Right lobe of liver (tissue), 6 donors: ENCODE data around the gene MTHFS. TPM values are rescaled to one million over a fixed set of nuclear protein-coding genes. Genes with fewer than 3 reads are reported as not detected.

Experiments
- ATAC-seq, 4 donors: fragments of 200-7000 bp; cut with Tn5 transposase; one replicate each; pipeline ENCODE4 v1.9.1; 2020; ENCODE audit warnings: mild to moderate bottlenecking in 4 of 4, moderate library complexity in 4 of 4
- DNase-seq, 3 donors: peaks; one replicate each; pipeline ENCODE4 v3.0.0-alpha.2; 2020
- H3K27ac ChIP-seq, 3 donors: fragments of 200-600 bp; one replicate each; pipeline ENCODE4 v1.8.0; 2022
- H3K27me3 ChIP-seq, 2 donors: fragments of 200-600 bp; one replicate each; pipeline ENCODE4 v1.8.0; 2022
- H3K36me3 ChIP-seq, 4 donors: fragments of 200-600 bp; sonication (generic) in 1 of 4; one replicate each; pipeline versions ENCODE4 v1.5.1 to v1.8.0; 2017 to 2022; ENCODE audit warnings: control low read depth in 1 of 4
- H3K4me1 ChIP-seq, 4 donors: fragments of 200-600 bp; sonication (generic) in 1 of 4; one replicate each; pipeline versions ENCODE4 v1.5.1 to v1.8.0; 2017 to 2022; ENCODE audit warnings: control low read depth in 1 of 4
- H3K4me3 ChIP-seq, 3 donors: fragments of 200-600 bp; one replicate each; pipeline ENCODE4 v1.8.0; 2022
- H3K9me3 ChIP-seq, 4 donors: fragments of 200-600 bp; sonication (generic) in 1 of 4; one replicate each; pipeline versions ENCODE4 v1.5.1 to v1.8.0; 2017 to 2022; ENCODE audit warnings: control low read depth in 1 of 4
- POLR2A ChIP-seq: fragments of 450-650 bp; IDR thresholded peaks from one replicate; pipeline ENCODE4 v1.6.1; 2017; ENCODE audit warnings: antibody characterized with exemption, mild to moderate bottlenecking
- WGBS: methylation state at CpG from one replicate; pipeline ENCODE4 v1.1.6; 2018; ENCODE audit warnings: low coverage, low lambda C conversion rate; ENCODE audit not compliant: insufficient coverage; ENCODE audit errors: missing lambda C conversion rate; 5-methylcytosine and 5-hydroxymethylcytosine counted together
- intact Hi-C, 2 donors: fragments of 100-400 bp; cut with DNase I; formaldehyde crosslinking; loops; one replicate each; pipeline versions ENCODE4 v1.11.2 to v1.14.1; 2022
- small RNA-seq, 2 experiments: library from RNA; depleted of rRNA; stranded (forward); fragments of <200 nt; gene quantifications; one replicate each; pipeline ENCODE3, GENCODE V24; 2016
- total RNA-seq, 6 experiments: library from RNA; depleted of rRNA in 2 of 6; stranded (reverse); fragments of >200 nt in 2 of 6; fragmentation: NEBNext Ultra II Directional in 3 of 6; extraction: Animal tissue kit (Norgen Biotek cat#: 25700) in 3 of 6; gene quantifications; one replicate each; pipeline versions ENCODE4 v1.1.0 to v1.2.4, GENCODE V29; 2016 to 2023
- TF ChIP-seq, protein P1 (sequence below), 4 donors: fragments of 200-600 bp in 3 of 4; fragments of 450-650 bp in 1 of 4; IDR thresholded peaks; one replicate each; pipeline versions ENCODE4 v1.5.1 to v1.8.0; 2016 to 2022; ENCODE audit warnings: antibody characterized with exemption in 4 of 4, mild to moderate bottlenecking in 2 of 4
- donor health status: DM: no; HTN: yes; CAD: no.
- donor health status: DM: no; HTN: no; CAD: no.
- donor health status: DM: no; HTN: no; CAD: no.
- donor health status: DM: no; HTN: yes; CAD: no.
- donor health status: DM: no; HTN: yes; CAD: no.

The MTHFS gene
- total RNA-seq, 6 experiments from 2014 or later = 82.7 to 186 (median 158) TPM

GRCh38 chr15:79812541-79812940 is 84.3 kb downstream of the MTHFS start:
- WGBS = 80% methylated on average over 3 of the region's 3 CpGs
- no peak for DNase-seq
- Histone ChIP-seq H3K27ac (no peak overlapping the region), H3K9me3 (no peaks in the 10 kb centered on the region), H3K36me3 (no peaks in the 10 kb centered on the region), H3K27me3 (no peaks in the 10 kb centered on the region), H3K4me1 (peaks cover 0 to 10% (median 4%) of the 10 kb centered on the region in 4 donors), H3K4me3 (no peak overlapping the region)
- no peak for ATAC-seq
- intact Hi-C loops = no loop called here
- TF ChIP-seq, protein P1, sequence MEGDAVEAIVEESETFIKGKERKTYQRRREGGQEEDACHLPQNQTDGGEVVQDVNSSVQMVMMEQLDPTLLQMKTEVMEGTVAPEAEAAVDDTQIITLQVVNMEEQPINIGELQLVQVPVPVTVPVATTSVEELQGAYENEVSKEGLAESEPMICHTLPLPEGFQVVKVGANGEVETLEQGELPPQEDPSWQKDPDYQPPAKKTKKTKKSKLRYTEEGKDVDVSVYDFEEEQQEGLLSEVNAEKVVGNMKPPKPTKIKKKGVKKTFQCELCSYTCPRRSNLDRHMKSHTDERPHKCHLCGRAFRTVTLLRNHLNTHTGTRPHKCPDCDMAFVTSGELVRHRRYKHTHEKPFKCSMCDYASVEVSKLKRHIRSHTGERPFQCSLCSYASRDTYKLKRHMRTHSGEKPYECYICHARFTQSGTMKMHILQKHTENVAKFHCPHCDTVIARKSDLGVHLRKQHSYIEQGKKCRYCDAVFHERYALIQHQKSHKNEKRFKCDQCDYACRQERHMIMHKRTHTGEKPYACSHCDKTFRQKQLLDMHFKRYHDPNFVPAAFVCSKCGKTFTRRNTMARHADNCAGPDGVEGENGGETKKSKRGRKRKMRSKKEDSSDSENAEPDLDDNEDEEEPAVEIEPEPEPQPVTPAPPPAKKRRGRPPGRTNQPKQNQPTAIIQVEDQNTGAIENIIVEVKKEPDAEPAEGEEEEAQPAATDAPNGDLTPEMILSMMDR (IDR thresholded peaks at IDR 0.05) = no peak
- no peak for TF ChIP-seq POLR2A

DNA sequence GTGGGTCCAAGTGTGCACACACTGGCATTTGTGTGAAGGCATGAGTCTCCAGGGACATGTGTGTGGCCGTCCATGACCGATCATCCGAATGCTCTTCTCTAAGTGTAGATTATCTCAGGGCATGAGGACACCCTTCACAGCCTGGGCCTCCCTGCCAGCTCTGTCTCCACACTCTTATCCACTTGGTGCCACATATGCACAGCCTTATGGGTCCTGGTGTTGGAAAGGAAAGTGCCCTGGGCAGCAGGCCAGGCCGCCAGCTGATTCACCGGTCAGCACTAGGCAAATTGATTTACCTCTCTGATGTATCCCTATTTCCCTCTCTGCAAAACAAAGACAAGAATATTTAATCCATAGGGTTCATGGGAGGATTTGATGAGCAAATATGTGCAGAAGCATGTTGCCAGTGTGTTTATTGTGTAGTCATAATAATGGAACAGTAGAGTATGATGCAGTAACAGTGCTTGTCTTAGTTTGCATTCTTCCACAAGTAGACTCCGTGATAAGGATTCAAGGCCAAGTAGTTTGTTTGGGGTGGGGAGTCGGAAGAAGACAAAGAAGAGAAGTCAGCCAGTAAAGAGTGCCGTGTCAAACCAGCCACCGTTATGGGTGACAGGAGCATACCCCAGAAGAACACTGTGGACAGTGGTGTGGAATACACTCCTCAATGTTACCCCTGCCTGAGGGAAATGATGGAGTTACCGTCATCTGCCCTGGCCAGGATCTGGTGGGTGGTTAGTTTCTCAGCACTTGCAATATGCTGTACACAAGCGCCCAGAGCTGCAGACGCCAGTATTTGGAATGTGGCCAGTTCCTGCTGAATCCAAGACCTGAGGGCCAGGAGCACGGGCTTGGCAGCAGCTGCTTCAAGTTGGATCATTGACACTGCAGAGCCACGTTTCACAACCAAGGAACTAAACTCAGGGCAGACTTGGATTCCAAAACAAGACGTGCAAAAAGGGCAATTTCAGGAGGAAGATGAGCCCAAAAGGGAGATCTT is 85.1 kb downstream of the MTHFS start:
- DNase-seq (peak; percentile 63 to 80 (median 78)), ATAC-seq (peak; percentile 66 to 91 (median 75))
- no peaks in the 10 kb centered on the region for H3K9me3 ChIP-seq
- H3K27me3 ChIP-seq = no peaks in the 10 kb centered on the region
- peaks cover 0 to 10% (median 4%) of the 10 kb centered on the region in 4 donors for H3K4me1 ChIP-seq
- intact Hi-C loops = no loop called here
- H3K27ac ChIP-seq = no peak overlapping the region
- 42% methylated on average over 15 of the region's 15 CpGs for WGBS
- no peak overlapping the region for H3K4me3 ChIP-seq
- no peak for TF ChIP-seq POLR2A
- TF ChIP-seq, protein P1 (IDR thresholded peaks at IDR 0.05) = no peak
- no peaks in the 10 kb centered on the region for H3K36me3 ChIP-seq

GRCh38 chr15:79804838-79805237 is 92.0 kb downstream of the MTHFS start:
- ATAC-seq = no peak
- no peak overlapping the region for H3K4me3 ChIP-seq
- 83% methylated on average over 2 of the region's 2 CpGs for WGBS
- H3K27me3 ChIP-seq = no peaks in the 10 kb centered on the region
- DNase-seq = no peak
- H3K36me3 ChIP-seq = no peaks in the 10 kb centered on the region
- intact Hi-C loops = no loop called here
- no peaks in the 10 kb centered on the region for H3K9me3 ChIP-seq
- TF ChIP-seq, protein P1 (IDR thresholded peaks at IDR 0.05) = no peak
- TF ChIP-seq POLR2A = no peak
- H3K4me1 ChIP-seq = no peaks in the 10 kb centered on the region
- no peak overlapping the region for H3K27ac ChIP-seq

- no peaks in the 10 kb centered on the region for H3K4me1 ChIP-seq
- no peak overlapping the region for H3K27ac ChIP-seq
- intact Hi-C loops = no loop called here
- H3K9me3 ChIP-seq = no peaks in the 10 kb centered on the region
- no peak for TF ChIP-seq POLR2A
- TF ChIP-seq, protein P1 (IDR thresholded peaks at IDR 0.05) = no peak
- no peak for ATAC-seq
- no peaks in the 10 kb centered on the region for H3K36me3 ChIP-seq
- no peak overlapping the region for H3K4me3 ChIP-seq
- no peak for DNase-seq
- no peaks in the 10 kb centered on the region for H3K27me3 ChIP-seq
- 47% methylated on average over 2 of the region's 2 CpGs for WGBS
These were observed 98.5 kb downstream of the MTHFS start for GRCh38 chr15:79798311-79798710.

Small RNAs within 50 kb of the gene (small RNA-seq; reads per million reads assigned to genes)
- 0 reads per million in 2 experiments for gene RNU6-667P

Other genes with a start within 250 kb of the MTHFS start
- gene BCL2A1, start 74.2 kb upstream of the MTHFS start, total RNA-seq = 1 to 10 TPM in 4 of 6 experiments, under 1 TPM in 2; 0.26 to 6.9 (median 1.8) TPM
- 100 to 1,000 TPM in 1 of 6 experiments, 10 to 100 TPM in 5; 46.1 to 111 (median 48.9) TPM for gene ZFAND6, start 162.7 kb upstream of the MTHFS start, total RNA-seq